GM18858 (cell line): ENCODE results near the gene MYL1.

Experiments used
- ATAC-seq: cut with Tn5 transposase; IDR thresholded peaks from one replicate; pipeline ENCODE4 v1.9.1; 2021; ENCODE audit not compliant: unreplicated experiment

Gene MYL1

GRCh38 chr2:210268281-210268680 is 46.7 kb downstream of the MYL1 start:
- no peak for ATAC-seq

GRCh38 chr2:210267698-210268097 is 47.3 kb downstream of the MYL1 start:
- ATAC-seq = no peak

DNA sequence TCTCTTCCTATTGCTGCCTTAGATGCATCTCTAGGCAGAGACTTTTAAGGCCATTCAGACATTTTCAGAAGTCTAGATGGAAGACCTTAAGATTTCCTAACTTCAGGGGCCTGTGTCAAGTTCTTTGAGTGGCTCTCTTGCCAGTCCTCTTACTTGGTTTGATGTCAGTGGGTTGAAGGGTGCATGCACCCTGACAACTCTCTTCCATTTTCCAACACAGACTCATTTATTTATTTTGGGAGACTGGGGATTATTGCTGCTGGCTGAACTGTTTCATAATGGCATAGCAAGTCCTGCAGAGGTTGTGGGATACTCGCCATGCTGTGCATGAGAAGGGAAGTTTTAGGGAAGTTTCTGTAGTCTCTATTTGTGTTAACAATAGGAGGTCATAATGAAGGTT is 50.7 kb downstream of the MYL1 start:
- ATAC-seq = no peak

DNA sequence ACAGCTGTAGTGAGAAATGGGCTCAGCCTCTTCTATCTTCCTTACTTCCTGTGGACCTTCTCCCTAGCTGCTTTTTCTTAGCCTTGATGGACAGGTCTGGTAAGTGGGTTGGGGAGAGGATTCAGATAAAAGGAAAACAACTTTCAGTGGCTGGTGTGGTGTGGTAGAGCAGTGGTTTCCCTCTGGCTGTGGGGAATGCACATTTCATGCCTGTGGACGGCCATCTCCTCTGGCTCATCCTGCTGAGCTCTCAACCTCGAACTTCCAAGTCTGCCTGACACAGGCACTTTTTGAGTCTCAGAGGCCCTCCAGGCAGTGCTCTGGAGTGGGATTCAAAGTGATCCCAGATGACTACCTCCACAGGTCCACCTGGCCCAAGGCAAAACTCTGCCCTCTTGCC is 51.1 kb downstream of the MYL1 start:
- ATAC-seq = no peak

DNA sequence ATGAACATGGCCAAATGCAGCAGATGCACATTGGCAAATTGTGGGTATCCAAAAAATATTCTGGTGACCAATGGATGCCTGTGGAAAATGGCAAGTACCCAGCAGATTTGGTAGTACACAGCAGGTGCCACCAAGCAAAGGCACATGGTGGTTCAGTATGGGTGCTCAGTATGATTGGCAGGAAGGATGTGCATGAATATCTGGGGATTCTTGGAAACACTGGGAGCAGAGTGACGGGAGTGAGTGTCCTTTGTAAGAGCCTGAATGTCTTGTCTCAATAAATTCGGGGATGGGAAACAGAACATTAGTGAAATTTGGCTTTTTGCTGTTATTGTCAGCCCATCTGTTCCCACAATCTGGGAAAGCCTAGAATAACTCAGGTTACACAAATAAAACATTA is 52.9 kb downstream of the MYL1 start:
- ATAC-seq = no peak

GRCh38 chr2:210259687-210260086 is 55.3 kb downstream of the MYL1 start:
- ATAC-seq = no peak

DNA sequence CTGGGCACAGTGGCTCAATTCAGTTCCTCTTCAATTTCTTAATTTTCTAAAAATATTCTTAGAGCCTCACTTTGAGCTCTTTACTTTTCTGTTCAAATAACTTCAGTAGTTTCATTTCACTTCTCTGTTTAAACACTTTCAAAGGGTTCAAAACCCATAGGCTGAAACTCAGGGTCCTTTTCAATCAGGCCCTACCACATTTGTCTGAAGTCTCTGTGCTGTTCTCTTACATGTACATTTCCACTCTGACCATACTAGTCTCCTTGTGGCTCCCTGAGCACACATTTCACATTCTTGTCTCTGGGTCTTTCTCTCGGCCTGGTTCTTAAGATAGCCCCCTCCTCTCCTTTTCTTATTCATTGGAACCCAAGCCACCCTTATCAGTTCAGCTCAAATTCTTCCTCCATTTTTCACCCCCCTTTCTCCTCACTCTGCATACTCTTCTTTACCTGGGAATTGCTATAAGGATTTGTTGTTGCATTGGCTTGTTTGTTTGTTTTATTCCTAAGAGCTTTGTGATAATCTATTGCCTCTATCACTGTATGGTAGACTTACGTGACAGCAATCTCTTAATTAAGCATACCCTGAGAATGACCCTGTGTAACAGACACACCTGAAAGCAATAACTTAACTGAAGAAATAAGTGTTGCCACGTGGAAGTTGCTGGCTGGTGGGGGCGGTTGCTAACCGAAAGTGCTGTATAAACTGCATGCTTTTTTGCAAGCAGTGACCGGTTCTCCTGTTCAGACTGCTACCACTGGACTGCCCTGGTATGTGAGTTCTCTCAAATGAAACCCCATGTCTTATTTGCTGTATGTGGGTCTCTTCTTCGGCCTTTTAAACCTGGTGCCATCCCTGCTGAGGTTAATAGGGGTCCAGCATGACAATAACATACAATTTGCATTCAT is 62.0 kb downstream of the MYL1 start:
- no peak for ATAC-seq

DNA sequence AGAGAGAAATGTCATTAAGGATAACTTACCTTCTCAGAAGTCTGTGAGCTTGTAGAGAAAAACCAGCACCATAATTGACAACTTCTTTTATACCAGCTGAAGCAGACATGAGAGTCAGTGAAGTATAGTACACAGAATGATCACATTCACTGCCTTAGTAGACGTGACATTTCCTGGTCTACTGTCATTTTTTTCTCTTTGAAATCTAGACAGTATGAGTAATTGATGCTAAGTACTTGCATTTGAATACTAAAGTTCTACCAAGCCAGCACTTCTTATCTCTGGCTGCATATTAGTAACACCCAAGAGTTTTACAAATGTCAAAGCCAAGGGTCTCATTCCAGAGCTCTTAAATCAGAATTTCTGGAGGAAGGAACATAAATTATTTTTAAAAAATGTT is 64.4 kb downstream of the MYL1 start:
- ATAC-seq = no peak
